HG03439 (cell line): Measurements from ENCODE around the gene C8G.

Source experiments
- ATAC-seq: cut with Tn5 transposase; IDR thresholded peaks from one replicate; pipeline ENCODE4 v1.9.1; 2021; ENCODE audit warnings: mild to moderate bottlenecking, moderate library complexity; ENCODE audit not compliant: unreplicated experiment

The C8G gene

GRCh38 chr9:136964833-136965422 is 19.9 kb downstream of the C8G start:
- ATAC-seq, result no peak

GRCh38 chr9:136965771-136966484 is 20.9 kb downstream of the C8G start:
- ATAC-seq, result no peak

GRCh38 chr9:136968333-136969127 is 23.5 kb downstream of the C8G start:
- no peak for ATAC-seq

GRCh38 chr9:136969150-136969549 is 24.1 kb downstream of the C8G start:
- ATAC-seq, result no peak

- no peak for ATAC-seq
Measured at GRCh38 chr9:136969774-136970173, 24.7 kb downstream of the C8G start.

- ATAC-seq, result no peak
Measured at GRCh38 chr9:136970361-136970760, 25.3 kb downstream of the C8G start.

GRCh38 chr9:136971746-136972145 is 26.7 kb downstream of the C8G start:
- no peak for ATAC-seq

GRCh38 chr9:136972335-136972734 is 27.3 kb downstream of the C8G start:
- ATAC-seq, result no peak

GRCh38 chr9:136972743-136973142 is 27.7 kb downstream of the C8G start:
- no peak for ATAC-seq

GRCh38 chr9:136973618-136974617 is 28.9 kb downstream of the C8G start:
- no peak for ATAC-seq

GRCh38 chr9:136974817-136975535 is 29.9 kb downstream of the C8G start:
- ATAC-seq, result no peak

GRCh38 chr9:136975644-136976043 is 30.6 kb downstream of the C8G start:
- no peak for ATAC-seq

- no peak for ATAC-seq
Measured at GRCh38 chr9:136977223-136977622, 32.2 kb downstream of the C8G start, which contains the start of gene PTGDS. Gene PTGDS, plus strand, starts transcription at chr9:136977504. Its CDS starts 75 bp downstream, at chr9:136977579.

GRCh38 chr9:136977649-136978072 is 32.6 kb downstream of the C8G start:
- no peak for ATAC-seq

- ATAC-seq, result no peak
Measured at GRCh38 chr9:136978073-136978864, 33.2 kb downstream of the C8G start.

- no peak for ATAC-seq
Measured at GRCh38 chr9:136978865-136979544, 34.0 kb downstream of the C8G start.

- no peak for ATAC-seq
Measured at GRCh38 chr9:136979769-136980587, 34.9 kb downstream of the C8G start.
